K562 (cell line): Measurements from ENCODE around the gene USP49. TPM values are rescaled to one million over a fixed set of nuclear protein-coding genes. Genes with fewer than 3 reads are reported as not detected.
A peak's percentile ranks its signal among the peaks of the same experiment; 100 is the strongest.

ENCODE experiments used
- ARHGAP35 ChIP-seq: fragments of 450-650 bp; IDR thresholded peaks from 2 replicates; pipeline ENCODE4 v1.6.1; 2018; ENCODE audit not compliant: partially characterized antibody
- ARNT ChIP-seq, 2 experiments: fragments of 450-650 bp; IDR thresholded peaks; 2 replicates each; pipeline ENCODE4 v1.6.1; 2016; ENCODE audit warnings: mild to moderate bottlenecking in 1 of 2
- ATF3 ChIP-seq, 2 experiments: fragments of 450-650 bp in 1 of 2; sonication (generic) in 1 of 2; formaldehyde crosslinking in 1 of 2; IDR thresholded peaks in 1 of 2; conservative IDR thresholded peaks in 1 of 2; 2 replicates each; pipeline versions ENCODE4 v1.6.1 to v1.8.1; 2016 to 2023; ENCODE audit warnings: mild to moderate bottlenecking in 2 of 2, moderate library complexity in 2 of 2, inconsistent platforms in 1 of 2, missing genetic modification reagents in 1 of 2
- ELF4 ChIP-seq: fragments of 450-650 bp; formaldehyde crosslinking; IDR thresholded peaks from 2 replicates; pipeline ENCODE4 v1.4.0; 2022; ENCODE audit warnings: missing genetic modification characterization
- FOXJ2 ChIP-seq: fragments of 200-800 bp; sonication (Bioruptor generic); IDR thresholded peaks from 2 replicates; pipeline ENCODE4 v1.6.1; 2016; ENCODE audit warnings: missing genetic modification characterization, missing compliant biosample characterization
- KLF6 ChIP-seq: fragments of 250-450 bp; sonication (Bioruptor Pico); IDR thresholded peaks from 2 replicates; pipeline ENCODE4 v1.4.0; 2020; ENCODE audit warnings: mild to moderate bottlenecking, moderate library complexity, borderline replicate concordance
- NBN ChIP-seq: fragments of 450-650 bp; IDR thresholded peaks from 2 replicates; pipeline ENCODE4 v1.6.1; 2016; ENCODE audit warnings: low read depth, mild to moderate bottlenecking
- NR0B1 ChIP-seq: fragments of 450-650 bp; IDR thresholded peaks from one replicate; pipeline ENCODE4 v1.6.1; 2018; ENCODE audit warnings: mild to moderate bottlenecking, moderate library complexity; ENCODE audit not compliant: partially characterized antibody
- NRF1 ChIP-seq, 2 experiments: fragments of 450-650 bp; IDR thresholded peaks in 1 of 2; conservative IDR thresholded peaks in 1 of 2; 2 replicates each; pipeline ENCODE4 v1.6.1; 2014; ENCODE audit warnings: mild to moderate bottlenecking in 2 of 2
- PATZ1 ChIP-seq: fragments of 250-450 bp; sonication (Bioruptor Pico); IDR thresholded peaks from 2 replicates; pipeline ENCODE4 v1.5.0; 2020; ENCODE audit warnings: mild to moderate bottlenecking, borderline replicate concordance
- PCBP1 ChIP-seq: fragments of 200-400 bp; formaldehyde crosslinking; IDR thresholded peaks from 2 replicates; pipeline ENCODE4 v1.6.1; 2018; ENCODE audit warnings: mild to moderate bottlenecking, low read depth, low read length; ENCODE audit not compliant: poor library complexity, severe bottlenecking
- SMAD4 ChIP-seq: fragments of 250-450 bp; sonication (Bioruptor Pico); conservative IDR thresholded peaks from 2 replicates; pipeline ENCODE4 v1.8.0; 2021; ENCODE audit warnings: inconsistent platforms, mild to moderate bottlenecking, moderate library complexity
- TCF15 ChIP-seq: fragments of 250-450 bp; sonication (Bioruptor Pico); IDR thresholded peaks from 2 replicates; pipeline ENCODE4 v1.8.0; 2022; ENCODE audit warnings: moderate library complexity, mild to moderate bottlenecking, inconsistent platforms
- ZBTB43 ChIP-seq: sonication (generic); formaldehyde crosslinking; IDR thresholded peaks from 2 replicates; pipeline ENCODE4 v1.8.0; 2023; ENCODE audit warnings: mild to moderate bottlenecking, missing genetic modification reagents
- ZBTB7A ChIP-seq: IDR thresholded peaks from 2 replicates; pipeline ENCODE4 v1.6.1; 2011; ENCODE audit warnings: low read depth, mild to moderate bottlenecking, low read length, moderate library complexity, borderline replicate concordance; ENCODE audit not compliant: control insufficient read depth
- ZC3H11A ChIP-seq: IDR thresholded peaks from 2 replicates; pipeline ENCODE4 v1.6.1; 2012; ENCODE audit warnings: low read depth, low read length, improper control_type of control experiment
- ZNF263 ChIP-seq: sonication (generic); formaldehyde crosslinking; IDR thresholded peaks from 2 replicates; pipeline ENCODE4 v1.8.0; 2022; ENCODE audit warnings: mild to moderate bottlenecking, missing genetic modification reagents, borderline replicate concordance
- ZNF311 ChIP-seq: fragments of 250-450 bp; sonication (Bioruptor Pico); IDR thresholded peaks from 2 replicates; pipeline ENCODE4 v1.4.0; 2020; ENCODE audit warnings: mild to moderate bottlenecking, moderate library complexity
- ZNF316 ChIP-seq: fragments of 450-650 bp; IDR thresholded peaks from 2 replicates; pipeline ENCODE4 v1.6.1; 2016
- ZNF354B ChIP-seq: fragments of 250-450 bp; sonication (Bioruptor Pico); IDR thresholded peaks from 2 replicates; pipeline ENCODE4 v1.4.0; 2020
- ZNF507 ChIP-seq: conservative IDR thresholded peaks from 2 replicates; pipeline ENCODE4 v1.6.1; 2017; ENCODE audit warnings: missing genetic modification characterization, missing compliant biosample characterization
- polyA plus RNA-seq, 8 experiments: library from polyadenylated mRNA; depleted of rRNA in 4 of 8; stranded (reverse) in 5 of 8; unstranded in 3 of 8; fragments of >200 nt; fragmentation: Nextera tagmentation in 2 of 8; fragmentation: Illumina TruSeq in 1 of 8; extraction: Ambion mirVana in 2 of 8; extraction: Trizol in 1 of 8; gene quantifications; 2 replicates each; pipeline versions ENCODE4 v1.2.1 to v1.2.3, GENCODE V29; 2011 to 2014; ENCODE audit warnings: inconsistent platforms in 1 of 8, missing spikeins in 1 of 8
- total RNA-seq, 7 experiments: library from RNA; depleted of rRNA in 6 of 7; stranded (reverse); fragments of >200 nt in 6 of 7; fragmentation: Illumina TruSeq in 2 of 7; extraction: Trizol in 2 of 7; gene quantifications; 2 replicates each; pipeline versions ENCODE4 v1.2.1 to v1.2.3, GENCODE V29; 2011 to 2021; ENCODE audit warnings: low replicate concordance in 1 of 7

USP49 gene
- total and polyA plus RNA-seq, 9 of the 15 experiments (the other 6 are each of a cell fraction or from before 2014, with no cell fraction given), result 1.0 to 9.9 (median 6.5) TPM

GRCh38 chr6:41894366-41895299 lies 542 bp downstream of the USP49 start (continued):
- TF ChIP-seq FOXJ2 (tag) (no peak), ZBTB43 (CRISPR knock-in tag) (no peak), NBN (no peak), ZC3H11A (no peak), ZBTB7A (no peak; the same call in 1 of the 2 replicates), ARHGAP35 (peak; percentile 7), NRF1 (conservative IDR thresholded peaks at IDR 0.05 in 1 of 2, IDR thresholded peaks at IDR 0.05 in 1 of 2) (no peak), ARNT (IDR thresholded peaks at IDR 0.05) (no peak), ELF4 (CRISPR knock-in tag) (peak; percentile 76; the same call in 1 of the 2 replicates), ZNF354B (CRISPR knock-in tag) (no peak), PATZ1 (CRISPR knock-in tag) (no peak), ZNF311 (no peak), NR0B1 (no peak), ATF3 (IDR thresholded peaks at IDR 0.05) (no peak), ATF3 (CRISPR knock-in tag; conservative IDR thresholded peaks at IDR 0.05) (no peak), SMAD4 (CRISPR knock-in tag) (no peak), KLF6 (no peak), ZNF263 (no peak), TCF15 (no peak), PCBP1 (no peak), ZNF316 (no peak; the same call in 1 of the 2 replicates), ZNF507 (no peak)
